ENCODE results near the gene DUSP8.

- TF ChIP-seq CTCF (conservative IDR thresholded peaks at IDR 0.05; ENCODE audit: low read length): no peak
- no peak for TF ChIP-seq EZH2phosphoT487 (IDR thresholded peaks at IDR 0.05; ENCODE audit: borderline replicate concordance, low read depth, low read length)
These were observed 28.6 kb upstream of the DUSP8 start for GRCh38 chr11:1600626-1601025.
